ENCODE measurements around the gene CFAP54.
A peak's percentile ranks its signal among the peaks of the same experiment; 100 is the strongest.

CFAP54 gene

DNA sequence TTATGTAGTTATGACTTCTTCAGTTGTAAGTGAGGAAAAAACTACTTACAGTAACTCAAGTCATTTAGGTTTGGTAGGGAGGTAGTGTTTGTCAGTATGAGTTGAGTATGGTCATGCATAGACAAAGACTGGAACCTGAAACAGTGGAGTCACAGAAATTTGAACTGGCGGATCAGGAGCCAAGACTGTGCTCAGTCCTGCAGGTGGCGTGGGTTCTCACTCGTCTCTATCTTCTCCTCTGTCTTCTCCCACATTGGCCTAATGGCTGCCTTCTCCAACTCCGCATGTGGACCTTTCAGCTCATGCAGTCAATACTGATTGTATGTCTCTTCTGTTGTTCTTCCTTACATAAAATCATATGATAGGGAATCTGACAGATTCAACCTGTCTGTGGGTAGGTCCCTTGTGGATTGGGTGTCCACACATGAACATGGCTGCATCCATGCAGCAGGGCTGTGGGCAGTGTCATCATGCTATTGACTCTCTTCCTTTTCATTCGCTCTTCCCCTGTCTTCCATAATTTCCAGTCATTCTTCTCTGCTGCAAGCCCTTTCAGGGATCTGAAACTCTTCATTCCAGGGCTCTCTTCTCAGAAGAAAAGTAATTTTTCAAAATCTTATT, 338.9 kb downstream of the CFAP54 start:
- no peak overlapping the region for H2AFZ ChIP-seq (ENCODE audit: low read length)
- TF ChIP-seq, protein P1, sequence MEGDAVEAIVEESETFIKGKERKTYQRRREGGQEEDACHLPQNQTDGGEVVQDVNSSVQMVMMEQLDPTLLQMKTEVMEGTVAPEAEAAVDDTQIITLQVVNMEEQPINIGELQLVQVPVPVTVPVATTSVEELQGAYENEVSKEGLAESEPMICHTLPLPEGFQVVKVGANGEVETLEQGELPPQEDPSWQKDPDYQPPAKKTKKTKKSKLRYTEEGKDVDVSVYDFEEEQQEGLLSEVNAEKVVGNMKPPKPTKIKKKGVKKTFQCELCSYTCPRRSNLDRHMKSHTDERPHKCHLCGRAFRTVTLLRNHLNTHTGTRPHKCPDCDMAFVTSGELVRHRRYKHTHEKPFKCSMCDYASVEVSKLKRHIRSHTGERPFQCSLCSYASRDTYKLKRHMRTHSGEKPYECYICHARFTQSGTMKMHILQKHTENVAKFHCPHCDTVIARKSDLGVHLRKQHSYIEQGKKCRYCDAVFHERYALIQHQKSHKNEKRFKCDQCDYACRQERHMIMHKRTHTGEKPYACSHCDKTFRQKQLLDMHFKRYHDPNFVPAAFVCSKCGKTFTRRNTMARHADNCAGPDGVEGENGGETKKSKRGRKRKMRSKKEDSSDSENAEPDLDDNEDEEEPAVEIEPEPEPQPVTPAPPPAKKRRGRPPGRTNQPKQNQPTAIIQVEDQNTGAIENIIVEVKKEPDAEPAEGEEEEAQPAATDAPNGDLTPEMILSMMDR (IDR thresholded peaks at IDR 0.05; ENCODE audit: low read length), result peak; percentile 26; the same call in 1 of the 2 replicates
- no peak for TF ChIP-seq EZH2 (IDR thresholded peaks at IDR 0.05; ENCODE audit: borderline replicate concordance, low read length)

DNA sequence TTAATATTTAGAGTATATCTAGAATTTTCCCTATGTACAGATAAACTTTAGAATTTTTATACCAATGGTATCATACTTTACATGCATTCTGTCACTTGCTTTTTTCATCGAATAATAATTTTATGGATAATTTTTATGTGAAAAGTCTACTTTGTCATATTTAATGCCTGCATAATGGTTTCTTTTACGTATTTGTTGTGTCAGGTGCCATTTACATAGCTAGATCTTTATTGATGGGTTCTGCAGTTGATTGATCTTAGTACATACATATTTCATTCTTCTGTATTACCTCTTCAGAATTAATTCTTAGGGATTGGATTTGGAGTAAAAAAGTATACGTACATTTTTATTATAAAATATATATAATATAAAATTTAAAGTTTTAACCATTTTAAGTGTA, 340.0 kb downstream of the CFAP54 start:
- Histone ChIP-seq H3K27ac (ENCODE audit: low read depth, low read length, poor library complexity, severe bottlenecking) (no peak overlapping the region), H3K9me2 (ENCODE audit: low read depth, low read length) (no peaks in the 10 kb centered on the region), H3K36me3 (ENCODE audit: insufficient read depth, low read length) (no peaks in the 10 kb centered on the region), H3K4me3 (ENCODE audit: low read depth, low read length, poor library complexity, severe bottlenecking) (no peak overlapping the region), H3K9me3 (ENCODE audit: low read length) (no peaks in the 10 kb centered on the region), H3K4me1 (ENCODE audit: insufficient read depth, low read length, severe bottlenecking) (no peaks in the 10 kb centered on the region), H3K79me2 (ENCODE audit: insufficient read depth, low read length) (no peaks in the 10 kb centered on the region), H3K4me2 (ENCODE audit: low read length) (no peak overlapping the region), H4K20me1 (ENCODE audit: insufficient read depth, low read length) (no peaks in the 10 kb centered on the region), H3K9ac (ENCODE audit: low read length) (no peak overlapping the region), H2AFZ (ENCODE audit: low read length) (no peak overlapping the region), H3F3A (ENCODE audit: insufficient read depth, low read length) (no peaks in the 10 kb centered on the region), H3K27me3 (ENCODE audit: insufficient read depth, low read length) (no peaks in the 10 kb centered on the region)
- no peak for TF ChIP-seq EZH2 (IDR thresholded peaks at IDR 0.05; ENCODE audit: borderline replicate concordance, low read length)
- TF ChIP-seq, protein P1 (IDR thresholded peaks at IDR 0.05; ENCODE audit: low read length), result no peak

More for the DNA sequence above, 338.9 kb downstream of the CFAP54 start:
- no peaks in the 10 kb centered on the region for H3K79me2 ChIP-seq (ENCODE audit: insufficient read depth, low read length)
- H3K4me2 ChIP-seq (ENCODE audit: low read length), result no peak overlapping the region
- H3K36me3 ChIP-seq (ENCODE audit: insufficient read depth, low read length), result no peaks in the 10 kb centered on the region
- no peaks in the 10 kb centered on the region for H3F3A ChIP-seq (ENCODE audit: insufficient read depth, low read length)
- no peak overlapping the region for H3K9ac ChIP-seq (ENCODE audit: low read length)
- no peaks in the 10 kb centered on the region for H3K9me3 ChIP-seq (ENCODE audit: low read length)
- no peak overlapping the region for H3K27ac ChIP-seq (ENCODE audit: low read depth, low read length, poor library complexity, severe bottlenecking)
- no peaks in the 10 kb centered on the region for H4K20me1 ChIP-seq (ENCODE audit: insufficient read depth, low read length)
- no peaks in the 10 kb centered on the region for H3K4me1 ChIP-seq (ENCODE audit: insufficient read depth, low read length, severe bottlenecking)
- no peaks in the 10 kb centered on the region for H3K9me2 ChIP-seq (ENCODE audit: low read depth, low read length)
- no peak overlapping the region for H3K4me3 ChIP-seq (ENCODE audit: low read depth, low read length, poor library complexity, severe bottlenecking)
- no peaks in the 10 kb centered on the region for H3K27me3 ChIP-seq (ENCODE audit: insufficient read depth, low read length)

DNA sequence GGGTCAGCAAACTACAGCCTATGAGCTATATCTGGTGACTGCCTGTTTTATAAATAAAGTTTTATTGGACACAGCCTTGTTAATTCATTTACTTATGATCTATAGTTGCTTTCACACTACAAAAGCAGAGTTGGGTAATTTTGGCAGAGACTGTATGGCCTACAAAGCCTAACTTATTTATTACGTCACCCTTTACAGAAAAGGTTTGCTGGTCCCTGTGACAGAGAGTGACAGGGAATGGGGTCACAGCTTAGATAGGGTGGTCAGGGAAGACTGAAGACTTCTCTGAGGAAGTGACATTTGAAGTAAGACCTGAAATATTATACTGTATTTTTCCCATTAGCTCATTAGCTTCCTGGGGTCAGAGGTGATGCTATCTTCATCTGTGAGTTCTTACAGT, 342.0 kb downstream of the CFAP54 start:
- H3K9me2 ChIP-seq (ENCODE audit: low read depth, low read length), result no peaks in the 10 kb centered on the region
- H3K4me1 ChIP-seq (ENCODE audit: insufficient read depth, low read length, severe bottlenecking), result no peaks in the 10 kb centered on the region
- no peaks in the 10 kb centered on the region for H4K20me1 ChIP-seq (ENCODE audit: insufficient read depth, low read length)
- H3K27ac ChIP-seq (ENCODE audit: low read depth, low read length, poor library complexity, severe bottlenecking), result no peak overlapping the region
- H3K9ac ChIP-seq (ENCODE audit: low read length), result no peak overlapping the region
- no peaks in the 10 kb centered on the region for H3K9me3 ChIP-seq (ENCODE audit: low read length)
- no peak overlapping the region for H2AFZ ChIP-seq (ENCODE audit: low read length)
- no peaks in the 10 kb centered on the region for H3K27me3 ChIP-seq (ENCODE audit: insufficient read depth, low read length)
- H3K4me2 ChIP-seq (ENCODE audit: low read length), result no peak overlapping the region
- TF ChIP-seq EZH2 (IDR thresholded peaks at IDR 0.05; ENCODE audit: borderline replicate concordance, low read length), result no peak
- TF ChIP-seq, protein P1 (IDR thresholded peaks at IDR 0.05; ENCODE audit: low read length), result no peak
- no peak overlapping the region for H3K4me3 ChIP-seq (ENCODE audit: low read depth, low read length, poor library complexity, severe bottlenecking)
- H3K36me3 ChIP-seq (ENCODE audit: insufficient read depth, low read length), result no peaks in the 10 kb centered on the region
- H3K79me2 ChIP-seq (ENCODE audit: insufficient read depth, low read length), result no peaks in the 10 kb centered on the region
- H3F3A ChIP-seq (ENCODE audit: insufficient read depth, low read length), result no peaks in the 10 kb centered on the region

Data from OCI-LY1 (cell line).